ENCODE results near the gene RGS19.

The RGS19 gene

DNA sequence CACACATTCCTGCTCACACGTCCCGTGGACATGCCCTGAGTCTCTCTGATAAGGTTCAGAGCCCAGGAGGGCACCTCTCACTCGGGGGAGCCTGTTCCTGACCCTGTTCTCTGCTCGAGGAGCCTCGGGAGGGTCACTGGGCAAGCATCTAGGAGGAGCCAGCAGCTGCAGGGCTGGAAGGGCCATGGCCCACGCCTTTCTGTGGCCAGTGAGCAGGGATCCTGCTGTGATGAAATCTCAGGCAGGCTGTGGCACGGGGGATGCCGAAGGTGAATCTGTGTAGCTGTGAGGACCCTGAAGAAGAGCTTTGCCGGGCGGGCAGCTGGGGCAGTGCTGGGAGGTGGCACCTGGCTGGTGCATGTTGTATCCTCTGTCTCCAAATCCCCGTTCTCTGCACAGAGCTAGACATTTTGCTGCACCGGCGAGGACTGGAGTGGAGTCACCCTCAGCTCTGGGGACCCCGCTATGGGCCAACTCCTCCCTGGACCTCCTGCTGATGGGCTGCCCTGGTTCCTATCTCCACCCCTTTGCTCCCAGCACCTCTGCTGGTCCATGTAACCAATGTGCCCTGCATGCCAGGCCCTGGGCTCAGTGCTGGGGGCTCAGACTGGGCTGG lies 35.1 kb upstream of the RGS19 start:
- WGBS, 2 experiments (ENCODE audit: insufficient coverage in 2 of 2), result 87 to 89% methylated on average over 10 to 14 of the region's 14 CpGs
- Histone ChIP-seq H3K36me3 (ENCODE audit: control insufficient read depth, insufficient read depth, low read length) (no peaks in the 10 kb centered on the region), H3K4me3 (ENCODE audit: extremely low read depth, insufficient read depth, low read length, poor library complexity, severe bottlenecking) (no peak overlapping the region), H3K27ac (ENCODE audit: low read depth, low read length, severe bottlenecking) (no peak overlapping the region), H3K4me1 (ENCODE audit: control insufficient read depth, insufficient read depth, low read length, poor library complexity, severe bottlenecking) (no peaks in the 10 kb centered on the region), H3K9me3 (ENCODE audit: control insufficient read depth, low read length) (no peaks in the 10 kb centered on the region)

DNA sequence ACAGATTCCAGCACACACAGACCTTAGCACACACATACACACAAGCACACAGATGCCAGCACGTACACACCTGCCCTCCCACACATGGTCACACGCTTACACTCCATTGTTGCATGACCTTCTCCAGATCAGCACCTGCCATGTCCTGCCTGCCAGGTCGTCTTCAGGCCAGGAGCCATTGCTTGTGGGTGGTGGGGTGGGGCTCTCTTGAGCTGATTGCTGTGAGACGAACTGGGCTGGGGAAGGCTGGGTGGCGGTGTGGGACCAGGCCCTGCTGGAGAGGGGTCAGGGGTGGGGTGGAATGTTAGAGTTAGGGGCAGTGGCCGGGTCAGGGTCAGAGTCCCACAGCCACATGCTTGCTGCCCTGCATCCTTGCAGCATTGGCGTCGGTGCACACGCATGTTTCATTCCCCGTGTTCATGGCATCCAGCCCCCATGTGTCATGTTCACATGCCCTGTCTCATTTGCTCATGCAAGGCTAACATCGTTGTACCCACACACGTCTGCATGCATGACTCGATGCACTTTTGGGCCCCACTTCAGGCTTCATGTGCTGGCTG lies 34.6 kb upstream of the RGS19 start:
- whole genome bisulfite sequencing, 2 experiments (ENCODE audit: insufficient coverage in 2 of 2), result 88 to 90% methylated on average over 9 of the region's 13 CpGs
- Histone ChIP-seq H3K9me3 (ENCODE audit: control insufficient read depth, low read length) (no peaks in the 10 kb centered on the region), H3K4me1 (ENCODE audit: control insufficient read depth, insufficient read depth, low read length, poor library complexity, severe bottlenecking) (no peaks in the 10 kb centered on the region), H3K27ac (ENCODE audit: low read depth, low read length, severe bottlenecking) (no peak overlapping the region), H3K4me3 (ENCODE audit: extremely low read depth, insufficient read depth, low read length, poor library complexity, severe bottlenecking) (no peak overlapping the region), H3K36me3 (ENCODE audit: control insufficient read depth, insufficient read depth, low read length) (no peaks in the 10 kb centered on the region)

DNA sequence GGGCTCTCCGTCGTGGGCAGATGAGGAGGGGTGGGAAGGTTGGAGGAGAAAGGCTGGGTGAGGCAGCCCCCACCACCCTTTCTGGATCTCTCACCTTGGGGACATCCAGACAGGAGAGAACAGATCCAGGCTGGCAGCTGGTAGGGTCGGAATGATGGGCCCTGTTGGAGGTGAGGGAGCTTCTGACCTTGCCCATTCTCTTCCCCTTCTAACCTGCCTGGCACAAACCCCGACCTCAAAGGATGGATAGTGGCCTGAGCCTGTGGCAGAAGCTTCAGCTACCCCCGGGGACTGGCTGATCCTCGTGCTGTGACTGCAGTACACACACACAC lies 34.1 kb upstream of the RGS19 start:
- 86 to 90% methylated on average over 4 to 5 of the region's 6 CpGs for WGBS, 2 experiments (ENCODE audit: insufficient coverage in 2 of 2)
- H3K4me3 ChIP-seq (ENCODE audit: extremely low read depth, insufficient read depth, low read length, poor library complexity, severe bottlenecking), result no peak overlapping the region

DNA sequence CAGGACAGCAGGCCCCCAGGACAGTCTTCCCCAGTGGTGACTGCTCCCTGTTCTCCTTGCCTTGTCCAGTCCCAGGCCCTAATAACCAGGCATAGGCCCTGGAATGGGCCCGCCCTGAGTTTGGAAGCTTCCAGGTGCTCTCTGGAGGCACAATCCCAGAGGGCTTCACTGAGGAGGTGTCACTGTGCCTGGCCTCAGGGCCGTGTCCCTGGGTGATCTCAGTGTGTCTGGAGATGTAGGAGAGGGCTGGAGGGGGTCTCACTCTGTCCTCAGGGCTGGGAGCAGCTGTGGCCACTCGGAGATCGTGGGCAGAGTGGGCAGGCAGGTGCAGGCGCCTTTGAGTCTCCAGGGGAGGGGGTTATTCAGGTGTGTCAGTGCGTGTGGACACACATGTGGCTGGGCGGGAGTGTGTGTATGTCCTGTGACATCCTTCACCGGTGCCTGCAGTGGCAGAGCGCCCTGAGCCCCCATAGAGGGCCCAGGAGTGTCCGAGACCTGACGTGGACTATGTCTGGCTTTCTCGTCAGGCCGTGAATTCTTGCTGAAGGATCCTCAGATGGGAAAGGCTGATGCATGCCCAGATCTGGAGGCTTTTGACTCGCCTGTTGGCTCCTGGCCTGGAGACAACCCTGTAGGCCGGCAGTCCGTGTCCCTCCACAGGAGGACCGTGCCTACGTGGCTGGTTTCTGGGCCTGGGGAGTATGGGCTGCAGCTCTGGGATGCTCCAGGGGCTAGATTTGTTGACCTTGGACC lies 33.5 kb upstream of the RGS19 start:
- Histone ChIP-seq H3K9me3 (ENCODE audit: control insufficient read depth, low read length) (no peaks in the 10 kb centered on the region), H3K4me1 (ENCODE audit: control insufficient read depth, insufficient read depth, low read length, poor library complexity, severe bottlenecking) (no peaks in the 10 kb centered on the region), H3K36me3 (ENCODE audit: control insufficient read depth, insufficient read depth, low read length) (no peaks in the 10 kb centered on the region), H3K27ac (ENCODE audit: low read depth, low read length, severe bottlenecking) (no peak overlapping the region), H3K4me3 (ENCODE audit: extremely low read depth, insufficient read depth, low read length, poor library complexity, severe bottlenecking) (no peak overlapping the region)
- WGBS, 2 experiments (ENCODE audit: insufficient coverage in 2 of 2), result 84 to 91% methylated on average over 14 to 16 of the region's 18 CpGs

More for the DNA sequence above, 34.1 kb upstream of the RGS19 start:
- no peak overlapping the region for H3K27ac ChIP-seq (ENCODE audit: low read depth, low read length, severe bottlenecking)
- no peaks in the 10 kb centered on the region for H3K36me3 ChIP-seq (ENCODE audit: control insufficient read depth, insufficient read depth, low read length)
- no peaks in the 10 kb centered on the region for H3K9me3 ChIP-seq (ENCODE audit: control insufficient read depth, low read length)
- no peaks in the 10 kb centered on the region for H3K4me1 ChIP-seq (ENCODE audit: control insufficient read depth, insufficient read depth, low read length, poor library complexity, severe bottlenecking)

DNA sequence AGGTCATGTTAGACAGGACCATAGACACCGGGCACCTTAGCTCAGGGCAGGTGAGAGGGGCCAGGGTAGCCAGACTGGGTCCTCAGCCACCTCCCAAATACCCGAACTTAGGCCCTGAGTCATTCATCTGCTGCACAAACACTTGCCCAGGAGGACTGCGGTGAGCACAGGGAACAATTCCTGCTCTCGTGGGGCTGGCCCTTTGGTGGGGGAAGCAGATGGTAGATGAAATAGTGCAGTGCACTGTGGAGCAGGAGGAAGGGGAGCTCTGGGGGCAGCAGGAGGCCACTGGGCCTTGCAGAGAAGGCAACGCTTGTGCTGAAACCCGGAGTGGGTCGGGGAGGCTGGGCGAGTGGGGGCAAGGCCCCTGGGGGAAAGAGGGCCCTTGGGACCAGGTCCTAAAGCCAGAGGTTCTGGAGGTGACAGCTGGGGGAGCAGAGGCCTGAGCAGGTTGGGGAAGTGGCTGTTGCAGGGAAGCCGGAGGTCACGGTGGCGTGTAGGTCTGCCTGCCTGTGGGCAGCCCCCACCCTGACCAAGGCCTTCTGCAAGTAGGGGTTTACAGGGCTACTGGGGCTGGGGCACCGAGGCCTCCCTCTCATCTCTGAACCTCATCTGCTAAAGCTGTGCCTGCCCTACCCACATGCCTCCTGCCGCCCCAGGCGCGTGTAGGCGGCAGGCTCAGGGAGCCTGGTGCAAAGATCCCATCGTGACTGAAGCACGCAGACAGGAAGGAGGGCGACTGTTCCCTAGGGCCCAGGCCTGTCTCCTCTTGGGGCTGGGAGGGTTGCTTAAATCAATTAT lies 32.7 kb upstream of the RGS19 start:
- WGBS, 2 experiments (ENCODE audit: insufficient coverage in 2 of 2), result 89 to 92% methylated on average over 16 to 17 of the region's 19 CpGs
- Histone ChIP-seq H3K4me3 (ENCODE audit: extremely low read depth, insufficient read depth, low read length, poor library complexity, severe bottlenecking) (no peak overlapping the region), H3K36me3 (ENCODE audit: control insufficient read depth, insufficient read depth, low read length) (no peaks in the 10 kb centered on the region), H3K9me3 (ENCODE audit: control insufficient read depth, low read length) (no peaks in the 10 kb centered on the region), H3K27ac (ENCODE audit: low read depth, low read length, severe bottlenecking) (no peak overlapping the region), H3K4me1 (ENCODE audit: control insufficient read depth, insufficient read depth, low read length, poor library complexity, severe bottlenecking) (no peaks in the 10 kb centered on the region)

DNA sequence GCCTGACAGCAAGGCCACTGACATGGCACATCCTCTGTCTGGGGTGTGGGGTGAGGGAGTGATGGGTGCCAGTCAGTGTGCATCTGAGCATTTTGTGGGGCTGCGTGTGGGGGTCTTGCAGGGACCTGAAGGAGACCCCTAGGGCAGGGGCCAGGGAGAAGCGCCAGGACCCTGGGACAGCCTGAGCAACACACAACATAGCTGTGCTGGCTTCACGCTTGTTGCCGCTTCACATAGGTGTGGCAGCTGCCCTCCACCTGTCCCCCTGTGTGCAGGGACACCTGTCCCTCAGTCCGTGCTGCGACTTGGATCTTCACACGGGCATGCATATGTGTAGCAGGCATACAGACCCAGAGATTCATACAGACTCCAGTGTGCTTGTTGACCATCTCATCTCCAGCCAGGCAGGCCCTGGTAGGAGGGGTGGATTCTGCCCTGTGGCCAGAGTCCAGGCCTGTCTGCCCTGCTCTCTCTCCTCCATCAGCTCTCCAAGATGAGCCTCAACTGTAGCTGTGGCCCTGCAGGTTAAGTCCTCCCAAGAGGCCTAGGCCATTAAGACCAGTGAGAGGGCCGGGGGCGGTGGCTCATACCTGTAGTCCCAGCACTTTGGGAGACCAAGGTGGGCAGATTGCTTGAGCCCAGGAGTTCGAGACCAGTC lies 31.2 kb upstream of the RGS19 start:
- H3K4me1 ChIP-seq (ENCODE audit: control insufficient read depth, insufficient read depth, low read length, poor library complexity, severe bottlenecking), result no peaks in the 10 kb centered on the region
- no peaks in the 10 kb centered on the region for H3K36me3 ChIP-seq (ENCODE audit: control insufficient read depth, insufficient read depth, low read length)
- WGBS, 2 experiments (ENCODE audit: insufficient coverage in 2 of 2), result 92 to 96% methylated on average over 9 to 10 of the region's 10 CpGs
- no peaks in the 10 kb centered on the region for H3K9me3 ChIP-seq (ENCODE audit: control insufficient read depth, low read length)
- no peak overlapping the region for H3K27ac ChIP-seq (ENCODE audit: low read depth, low read length, severe bottlenecking)
- no peak overlapping the region for H3K4me3 ChIP-seq (ENCODE audit: extremely low read depth, insufficient read depth, low read length, poor library complexity, severe bottlenecking)

DNA sequence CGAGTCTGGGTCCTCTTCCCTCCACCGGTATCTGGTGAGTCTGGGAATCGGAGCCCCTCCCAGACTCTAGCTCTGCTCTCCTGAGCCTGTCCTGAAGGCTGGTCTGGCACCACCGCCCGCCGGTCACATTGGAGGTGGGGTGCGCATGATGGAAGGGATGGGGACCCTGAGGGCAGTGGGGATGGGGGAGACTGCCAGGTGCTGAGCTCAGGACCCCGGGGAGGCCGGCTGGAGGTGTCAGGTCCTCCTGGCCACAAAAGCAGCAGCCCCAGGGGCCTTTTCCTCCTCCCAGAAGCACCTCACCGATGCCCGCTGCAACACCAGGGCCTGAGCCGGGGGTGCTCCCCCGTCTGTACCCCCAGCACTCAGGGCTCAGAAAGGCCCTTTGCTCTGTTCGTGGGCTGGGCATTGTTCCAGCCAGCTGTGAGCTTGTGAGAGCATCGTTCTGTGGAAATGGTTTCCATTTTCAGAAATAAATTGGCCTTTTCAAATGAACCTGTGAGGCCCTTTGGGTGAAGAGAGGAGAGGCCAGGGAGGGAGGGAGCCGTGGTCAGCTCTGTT lies 30.6 kb upstream of the RGS19 start:
- 90 to 93% methylated on average over 8 to 13 of the region's 16 CpGs for WGBS, 2 experiments (ENCODE audit: insufficient coverage in 2 of 2)
- Histone ChIP-seq H3K4me1 (ENCODE audit: control insufficient read depth, insufficient read depth, low read length, poor library complexity, severe bottlenecking) (no peaks in the 10 kb centered on the region), H3K4me3 (ENCODE audit: extremely low read depth, insufficient read depth, low read length, poor library complexity, severe bottlenecking) (no peak overlapping the region), H3K27ac (ENCODE audit: low read depth, low read length, severe bottlenecking) (no peak overlapping the region), H3K36me3 (ENCODE audit: control insufficient read depth, insufficient read depth, low read length) (no peaks in the 10 kb centered on the region), H3K9me3 (ENCODE audit: control insufficient read depth, low read length) (no peaks in the 10 kb centered on the region)

DNA sequence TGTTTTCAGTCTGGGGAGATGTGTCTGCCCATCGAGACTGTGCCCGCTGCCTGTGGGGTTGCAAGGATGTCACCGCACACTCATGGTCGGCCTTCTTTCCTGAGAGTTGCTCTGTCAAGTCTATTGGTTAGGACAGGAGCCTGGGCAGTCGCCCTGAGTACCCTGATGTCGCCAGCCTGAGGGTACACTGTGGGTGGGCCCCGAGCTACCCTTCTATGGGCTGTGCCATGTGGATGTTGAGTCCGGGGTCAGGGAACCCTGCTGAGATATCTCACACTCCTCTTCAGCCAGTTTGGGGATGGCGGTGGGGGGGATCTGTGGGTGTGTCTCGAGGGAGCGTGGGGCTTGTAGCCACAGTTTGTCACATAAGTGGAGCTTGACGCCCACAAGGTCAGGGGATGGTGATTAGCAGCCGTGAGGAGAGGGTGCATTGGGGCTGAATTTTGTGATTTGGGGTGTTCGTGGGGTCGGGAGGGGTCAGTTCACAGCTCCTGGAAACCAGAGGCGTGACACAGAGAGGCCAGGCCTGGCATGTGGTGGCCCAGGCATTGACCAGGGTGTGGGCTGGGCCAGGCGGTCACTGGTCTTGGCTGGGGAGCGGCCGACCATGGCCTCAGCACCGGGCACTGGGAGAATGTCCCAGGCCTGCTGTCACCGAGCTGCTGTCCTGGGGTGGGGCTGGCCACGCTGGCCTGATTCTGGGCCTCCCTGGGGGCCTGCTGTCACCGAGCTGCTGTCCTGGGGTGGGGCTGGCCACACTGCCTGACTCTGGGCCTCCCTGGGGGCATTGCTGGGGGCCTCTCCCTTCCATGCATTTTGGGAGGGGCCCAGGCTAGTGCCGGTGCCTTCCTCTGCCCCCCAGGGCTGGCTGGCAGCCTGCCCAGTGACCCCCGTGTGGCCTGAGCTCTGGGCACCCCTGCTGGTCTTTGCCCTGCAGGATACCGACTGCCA lies 29.7 kb upstream of the RGS19 start:
- 90% methylated on average over 22 to 26 of the region's 26 CpGs for WGBS, 2 experiments (ENCODE audit: insufficient coverage in 2 of 2)
- no peaks in the 10 kb centered on the region for H3K4me1 ChIP-seq (ENCODE audit: control insufficient read depth, insufficient read depth, low read length, poor library complexity, severe bottlenecking)
- H3K27ac ChIP-seq (ENCODE audit: low read depth, low read length, severe bottlenecking), result no peak overlapping the region
- H3K36me3 ChIP-seq (ENCODE audit: control insufficient read depth, insufficient read depth, low read length), result no peaks in the 10 kb centered on the region
- no peak overlapping the region for H3K4me3 ChIP-seq (ENCODE audit: extremely low read depth, insufficient read depth, low read length, poor library complexity, severe bottlenecking)
- H3K9me3 ChIP-seq (ENCODE audit: control insufficient read depth, low read length), result no peaks in the 10 kb centered on the region

DNA sequence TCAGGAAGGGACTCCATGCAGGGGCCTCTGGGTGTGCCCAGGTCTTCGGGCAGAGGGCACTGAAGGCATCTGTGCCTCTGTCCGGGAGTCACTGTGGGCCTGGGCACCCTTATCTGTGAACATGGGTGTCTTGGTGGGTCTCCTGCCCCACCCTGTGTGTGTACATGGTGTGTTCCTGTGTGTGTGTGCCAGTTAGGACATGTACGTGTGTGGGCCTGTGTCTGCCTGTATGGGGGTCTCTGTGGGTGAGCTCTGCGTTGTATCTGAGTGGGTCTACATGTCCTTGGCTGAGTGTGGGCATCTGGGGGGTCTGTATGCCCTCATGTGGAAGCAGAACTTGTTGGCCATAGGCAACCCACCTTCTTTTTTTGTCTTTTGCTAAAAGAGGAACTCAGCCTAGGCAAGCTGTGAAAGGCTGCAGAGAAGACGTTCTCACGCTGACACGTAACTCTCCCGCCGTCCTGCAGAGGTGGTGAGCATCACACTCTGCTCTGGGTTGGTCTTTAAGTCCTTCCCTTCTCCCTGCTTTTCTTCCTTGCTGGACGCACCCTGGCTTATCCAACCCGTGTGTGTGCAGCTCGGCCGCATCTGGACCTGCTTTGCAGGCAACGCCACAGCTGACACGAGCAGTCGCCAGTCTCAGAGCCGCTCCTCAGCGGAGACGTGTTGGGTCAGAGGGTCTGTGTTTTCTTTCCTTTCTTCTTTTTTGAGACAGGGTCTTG lies 28.6 kb upstream of the RGS19 start:
- H3K36me3 ChIP-seq (ENCODE audit: control insufficient read depth, insufficient read depth, low read length), result no peaks in the 10 kb centered on the region
- H3K4me3 ChIP-seq (ENCODE audit: extremely low read depth, insufficient read depth, low read length, poor library complexity, severe bottlenecking), result no peak overlapping the region
- 85 to 92% methylated on average over 17 to 18 of the region's 19 CpGs for WGBS, 2 experiments (ENCODE audit: insufficient coverage in 2 of 2)
- H3K27ac ChIP-seq (ENCODE audit: low read depth, low read length, severe bottlenecking), result no peak overlapping the region
- no peaks in the 10 kb centered on the region for H3K4me1 ChIP-seq (ENCODE audit: control insufficient read depth, insufficient read depth, low read length, poor library complexity, severe bottlenecking)
- no peaks in the 10 kb centered on the region for H3K9me3 ChIP-seq (ENCODE audit: control insufficient read depth, low read length)

All from mesodermal cell (in vitro differentiated cells).